ENCODE results near the gene SLC25A51. TPM values are rescaled to one million over a fixed set of nuclear protein-coding genes. Genes with fewer than 3 reads are reported as not detected.

The SLC25A51 gene
- total and polyA plus RNA-seq, 2 experiments from 2014 or later = 5.3 to 22.0 TPM

GRCh38 chr9:37880916-37881479, 22.9 kb downstream of the SLC25A51 start (continued):
- TF ChIP-seq JUNB (IDR thresholded peaks at IDR 0.05; ENCODE audit: unreplicated experiment) (no peak), CTCF (conservative IDR thresholded peaks at IDR 0.05; ENCODE audit: low read depth in 2 of 2) (no peak), ZNF331 (CRISPR knock-in tag; IDR thresholded peaks at IDR 0.05; ENCODE audit: low read depth) (no peak), POLR2AphosphoS5 (IDR thresholded peaks at IDR 0.05; ENCODE audit: low read depth) (no peak)
- TF ChIP-seq, protein P1, sequence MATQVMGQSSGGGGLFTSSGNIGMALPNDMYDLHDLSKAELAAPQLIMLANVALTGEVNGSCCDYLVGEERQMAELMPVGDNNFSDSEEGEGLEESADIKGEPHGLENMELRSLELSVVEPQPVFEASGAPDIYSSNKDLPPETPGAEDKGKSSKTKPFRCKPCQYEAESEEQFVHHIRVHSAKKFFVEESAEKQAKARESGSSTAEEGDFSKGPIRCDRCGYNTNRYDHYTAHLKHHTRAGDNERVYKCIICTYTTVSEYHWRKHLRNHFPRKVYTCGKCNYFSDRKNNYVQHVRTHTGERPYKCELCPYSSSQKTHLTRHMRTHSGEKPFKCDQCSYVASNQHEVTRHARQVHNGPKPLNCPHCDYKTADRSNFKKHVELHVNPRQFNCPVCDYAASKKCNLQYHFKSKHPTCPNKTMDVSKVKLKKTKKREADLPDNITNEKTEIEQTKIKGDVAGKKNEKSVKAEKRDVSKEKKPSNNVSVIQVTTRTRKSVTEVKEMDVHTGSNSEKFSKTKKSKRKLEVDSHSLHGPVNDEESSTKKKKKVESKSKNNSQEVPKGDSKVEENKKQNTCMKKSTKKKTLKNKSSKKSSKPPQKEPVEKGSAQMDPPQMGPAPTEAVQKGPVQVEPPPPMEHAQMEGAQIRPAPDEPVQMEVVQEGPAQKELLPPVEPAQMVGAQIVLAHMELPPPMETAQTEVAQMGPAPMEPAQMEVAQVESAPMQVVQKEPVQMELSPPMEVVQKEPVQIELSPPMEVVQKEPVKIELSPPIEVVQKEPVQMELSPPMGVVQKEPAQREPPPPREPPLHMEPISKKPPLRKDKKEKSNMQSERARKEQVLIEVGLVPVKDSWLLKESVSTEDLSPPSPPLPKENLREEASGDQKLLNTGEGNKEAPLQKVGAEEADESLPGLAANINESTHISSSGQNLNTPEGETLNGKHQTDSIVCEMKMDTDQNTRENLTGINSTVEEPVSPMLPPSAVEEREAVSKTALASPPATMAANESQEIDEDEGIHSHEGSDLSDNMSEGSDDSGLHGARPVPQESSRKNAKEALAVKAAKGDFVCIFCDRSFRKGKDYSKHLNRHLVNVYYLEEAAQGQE (IDR thresholded peaks at IDR 0.05; ENCODE audit: unreplicated experiment) = no peak

GRCh38 chr9:37876376-37876775, 27.6 kb downstream of the SLC25A51 start:
- peaks cover 21% of the 10 kb centered on the region; the same call in 2 of the 3 replicates for H3K36me3 Mint-ChIP-seq (ENCODE audit: low read depth)

More at GRCh38 chr9:37876376-37876775, 27.6 kb downstream of the SLC25A51 start:
- TF ChIP-seq JUNB (IDR thresholded peaks at IDR 0.05; ENCODE audit: unreplicated experiment) (no peak), ETS1 (IDR thresholded peaks at IDR 0.05) (no peak)
- Histone ChIP-seq H3K4me2 (no peak overlapping the region), H3K4me1 (ENCODE audit: insufficient read depth) (no peaks in the 10 kb centered on the region), H3K4me3 (no peak overlapping the region), H3K27ac (ENCODE audit: low read depth) (no peak overlapping the region), H3K9me2 (ENCODE audit: insufficient read depth) (no peaks in the 10 kb centered on the region; the same call in 1 of the 2 replicates), H2AFZ (no peak overlapping the region), H3K27me3 (ENCODE audit: insufficient read depth) (no peaks in the 10 kb centered on the region), H4K20me1 (replicated peaks; ENCODE audit: insufficient read depth) (peaks cover under 1% of the 10 kb centered on the region; the same call in 1 of the 2 replicates), H3K79me2 (replicated peaks; ENCODE audit: insufficient read depth) (no peaks in the 10 kb centered on the region), H3K36me3 (ENCODE audit: insufficient read depth) (no peaks in the 10 kb centered on the region), H3F3A (replicated peaks; ENCODE audit: low read depth) (no peaks in the 10 kb centered on the region)
- Mint-ChIP-seq H3K4me3 (no peak overlapping the region), H3K4me1 (no peaks in the 10 kb centered on the region), H3K27me3 (ENCODE audit: insufficient read depth, low read depth, poor library complexity) (no peaks in the 10 kb centered on the region), H3K27ac (no peak overlapping the region), H3K9me3 (peaks cover 20% of the 10 kb centered on the region)
- ATAC-seq = no peak
- DNase-seq (ENCODE audit: low spot score) = no peak

Data from GM23338 (cell line).